K562 (cell line): ENCODE data around the gene PCDHGA5. TPM values are rescaled to one million over a fixed set of nuclear protein-coding genes. Genes with fewer than 3 reads are reported as not detected.
A peak's percentile ranks its signal among the peaks of the same experiment; 100 is the strongest.

Experiments used
- NFE2 ChIP-seq: IDR thresholded peaks from 2 replicates; pipeline ENCODE4 v1.6.1; 2014; ENCODE audit warnings: antibody characterized with exemption, low read depth
- PKNOX1 ChIP-seq: fragments of 450-650 bp; IDR thresholded peaks from 2 replicates; pipeline ENCODE4 v1.6.1; 2016
- REST ChIP-seq, 2 experiments: fragments of 450-650 bp; formaldehyde crosslinking in 1 of 2; IDR thresholded peaks; 2 replicates each; pipeline versions ENCODE4 v1.4.0 to v1.6.1; 2014 to 2020; ENCODE audit warnings: mild to moderate bottlenecking in 2 of 2, borderline replicate concordance in 1 of 2, low read depth in 1 of 2
- TCF7L2 ChIP-seq: fragments of 150-350 bp; IDR thresholded peaks from 2 replicates; pipeline ENCODE4 v1.6.1; 2016; ENCODE audit warnings: low read depth, mild to moderate bottlenecking, low read length, moderate library complexity
- USF2 ChIP-seq: sonication (generic); formaldehyde crosslinking; IDR thresholded peaks from 2 replicates; pipeline ENCODE4 v1.5.0; 2020; ENCODE audit warnings: missing genetic modification reagents
- polyA plus RNA-seq, 8 experiments: library from polyadenylated mRNA; depleted of rRNA in 4 of 8; stranded (reverse) in 5 of 8; unstranded in 3 of 8; fragments of >200 nt; fragmentation: Nextera tagmentation in 2 of 8; fragmentation: Illumina TruSeq in 1 of 8; extraction: Ambion mirVana in 2 of 8; extraction: Trizol in 1 of 8; gene quantifications; 2 replicates each; pipeline versions ENCODE4 v1.2.1 to v1.2.3, GENCODE V29; 2011 to 2014; ENCODE audit warnings: inconsistent platforms in 1 of 8, missing spikeins in 1 of 8
- total RNA-seq, 7 experiments: library from RNA; depleted of rRNA in 6 of 7; stranded (reverse); fragments of >200 nt in 6 of 7; fragmentation: Illumina TruSeq in 2 of 7; extraction: Trizol in 2 of 7; gene quantifications; 2 replicates each; pipeline versions ENCODE4 v1.2.1 to v1.2.3, GENCODE V29; 2011 to 2021; ENCODE audit warnings: low replicate concordance in 1 of 7

Gene PCDHGA5
- total and polyA plus RNA-seq, 9 of the 15 experiments (the other 6 are each of a cell fraction or from before 2014, with no cell fraction given) = 0.01 to 0.18 (median 0.12) TPM; not detected in 1

- TF ChIP-seq REST (IDR thresholded peaks at IDR 0.05; ENCODE audit: borderline replicate concordance) (no peak), REST (CRISPR knock-in tag; IDR thresholded peaks at IDR 0.05; ENCODE audit: low read depth) (no peak), PKNOX1 (0 out of 2 replicates have a peak, but pooled peaks have one; percentile 13), NFE2 (peak; percentile 28; the same call in 1 of the 2 replicates), USF2 (CRISPR knock-in tag) (peak; percentile 16; the same call in 1 of the 2 replicates), TCF7L2 (no peak)
These were observed 7.8 kb upstream of the PCDHGA5 start (continued) for GRCh38 chr5:141356133-141356532.
